Stimulated activated naive CD8-positive, alpha-beta T cell treated with anti-CD3 and anti-CD28 coated beads, Interleukin-15, amount 100 ng/mL, for 72 hours (primary cell): ENCODE data around the gene FBXL3.
A peak's percentile ranks its signal among the peaks of the same experiment; 100 is the strongest.
"Not testable (repeated sequence)": the region's sequence is repeated elsewhere in the genome, so short reads cannot be mapped to it uniquely, and the experiment has no call there.

Experiments used
- ATAC-seq: fragments of 150-1000 bp; cut with Tn5 transposase; 2 replicates; pipeline ENCODE4 v1.10.0; 2021; ENCODE audit warnings: mild to moderate bottlenecking, moderate library complexity
- DNase-seq, 2 donors: peaks; one replicate each; pipeline ENCODE4 v3.0.0; 2021 to 2022
- H3K27ac Mint-ChIP-seq, 2 donors: one replicate each; pipeline ENCODE4 v1.8.0; 2022; ENCODE audit warnings: mild to moderate bottlenecking in 2 of 2, mixed read lengths in 2 of 2, moderate library complexity in 2 of 2
- H3K27me3 Mint-ChIP-seq: one replicate; pipeline ENCODE4 v1.8.0; 2022; ENCODE audit warnings: mixed read lengths
- H3K4me1 Mint-ChIP-seq: one replicate; pipeline ENCODE4 v1.8.0; 2022; ENCODE audit warnings: mild to moderate bottlenecking, mixed read lengths
- H3K4me3 Mint-ChIP-seq, 2 donors: one replicate each; pipeline ENCODE4 v1.8.0; 2022; ENCODE audit warnings: mild to moderate bottlenecking in 2 of 2, mixed read lengths in 2 of 2, moderate library complexity in 1 of 2
- H3K9me3 Mint-ChIP-seq, 2 donors: one replicate each; pipeline ENCODE4 v1.8.0; 2022; ENCODE audit warnings: mixed read lengths in 2 of 2

Gene FBXL3

DNA sequence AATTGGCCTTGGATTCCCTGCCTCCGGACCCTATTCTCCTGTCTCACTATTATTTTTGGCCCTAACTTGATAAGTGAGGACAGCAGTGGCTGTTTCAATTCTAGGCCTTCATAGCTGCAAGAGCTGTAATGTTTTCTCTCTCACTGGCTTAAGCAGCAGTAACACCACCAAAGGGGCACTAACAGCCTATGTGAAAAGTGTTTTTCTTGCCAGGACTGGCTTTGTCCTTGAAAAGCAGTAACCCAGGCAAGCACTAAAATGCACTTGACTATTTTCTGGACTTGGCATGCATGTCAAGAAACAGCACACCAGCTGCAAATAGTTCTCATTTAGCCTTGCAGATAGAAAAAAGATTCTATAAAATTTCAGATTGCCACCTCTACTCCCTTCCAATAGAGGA is 9.3 kb upstream of the FBXL3 start:
- ATAC-seq (no peak), DNase-seq (no peak)
- Mint-ChIP-seq H3K4me1 (peaks cover 20% of the 10 kb centered on the region), H3K9me3 (no peaks in the 10 kb centered on the region), H3K4me3 (no peak overlapping the region), H3K27me3 (no peaks in the 10 kb centered on the region), H3K27ac (no peak overlapping the region)

- no peaks in the 10 kb centered on the region for H3K9me3 Mint-ChIP-seq
- no peak for ATAC-seq
- no peaks in the 10 kb centered on the region for H3K27me3 Mint-ChIP-seq
Observed at GRCh38 chr13:77034881-77035280, 7.9 kb upstream of the FBXL3 start.

DNA sequence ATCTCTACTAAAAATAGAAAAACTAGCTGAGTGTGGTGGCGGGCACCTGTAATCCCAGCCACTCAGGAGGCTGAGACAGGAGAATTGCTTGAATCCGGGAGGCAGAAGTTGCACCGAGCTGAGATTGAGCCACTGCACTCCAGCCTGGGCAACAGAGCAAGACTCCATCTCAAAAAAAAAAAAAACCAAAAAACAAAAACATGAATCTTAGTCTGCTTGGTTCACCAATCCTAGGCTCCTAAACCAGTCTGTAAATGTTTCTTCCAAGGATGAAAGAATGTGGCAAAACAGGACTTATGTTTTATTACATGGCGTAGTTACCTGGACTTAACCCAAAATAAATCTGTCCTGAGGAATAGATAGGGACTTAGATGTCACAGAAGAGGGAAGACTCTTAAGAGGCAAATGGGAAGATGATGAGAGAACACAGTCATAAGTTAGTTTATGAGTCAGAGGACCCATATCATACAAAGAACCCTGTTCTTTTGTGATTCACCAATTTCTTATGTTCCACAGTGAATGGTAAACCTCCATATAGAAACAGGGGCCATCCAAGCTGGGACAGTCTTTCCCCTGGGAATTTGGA is 6.9 kb upstream of the FBXL3 start:
- H3K9me3 Mint-ChIP-seq: no peaks in the 10 kb centered on the region
- ATAC-seq: peak; percentile 75
- no peak for DNase-seq
- peaks cover 29% of the 10 kb centered on the region for H3K4me1 Mint-ChIP-seq
- H3K27ac Mint-ChIP-seq: no peak overlapping the region
- H3K4me3 Mint-ChIP-seq: no peak overlapping the region
- H3K27me3 Mint-ChIP-seq: no peaks in the 10 kb centered on the region

More at GRCh38 chr13:77034881-77035280, 7.9 kb upstream of the FBXL3 start:
- DNase-seq: no peak
- Mint-ChIP-seq H3K27ac (no peak overlapping the region), H3K4me3 (no peak overlapping the region), H3K4me1 (peaks cover 29% of the 10 kb centered on the region)

DNA sequence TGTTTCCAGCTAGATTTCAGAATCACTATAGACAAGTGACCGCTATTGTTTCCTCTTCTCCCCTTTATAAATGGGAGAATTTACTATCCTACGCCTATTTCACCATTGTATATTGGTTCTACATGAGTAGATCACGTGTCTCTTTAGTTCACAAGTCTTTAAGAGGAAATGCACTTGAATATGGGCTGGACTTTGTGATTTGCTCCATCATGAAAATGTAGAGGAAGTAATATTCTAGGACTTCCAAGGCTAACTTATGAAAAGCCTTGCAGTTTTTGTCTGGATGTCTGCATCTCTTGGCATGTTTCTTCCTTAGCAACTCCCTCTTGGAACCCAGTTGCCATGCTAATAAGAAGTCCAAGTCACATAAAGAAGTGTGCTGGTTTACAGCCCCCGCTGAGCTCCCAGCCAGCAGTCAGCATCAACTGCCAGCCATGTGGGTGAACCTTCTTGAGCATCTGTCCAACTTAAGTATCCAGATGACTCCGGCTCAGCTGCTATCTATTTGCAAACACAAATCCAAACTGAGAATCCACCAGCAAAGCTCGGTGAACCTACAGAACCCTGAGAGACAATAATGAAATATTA is 4.8 kb upstream of the FBXL3 start:
- Mint-ChIP-seq H3K4me1 (peaks cover 46% of the 10 kb centered on the region), H3K4me3 (no peak overlapping the region), H3K27ac (peak overlapping the region in 1 of 2 donors; percentile 35), H3K27me3 (no peaks in the 10 kb centered on the region), H3K9me3 (no peaks in the 10 kb centered on the region)
- ATAC-seq: no peak
- DNase-seq: no peak

DNA sequence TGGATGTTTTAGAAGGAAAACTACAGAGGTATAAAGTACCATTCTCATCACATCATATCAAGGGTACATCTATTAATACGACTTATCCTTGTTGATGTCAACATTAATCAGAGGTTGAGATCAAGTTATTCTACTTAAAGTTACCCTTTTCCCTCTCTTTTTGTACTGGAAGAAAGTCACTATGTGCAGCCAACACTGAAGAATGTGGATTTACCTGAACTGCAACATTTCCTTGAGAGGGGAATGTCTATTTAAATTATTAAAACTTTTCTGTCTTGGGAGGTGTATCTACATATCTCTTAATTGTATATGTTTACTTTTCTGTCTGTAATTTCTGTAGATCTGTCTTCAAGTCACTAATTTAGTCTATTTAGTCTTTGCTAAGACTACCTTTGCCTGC is 2.5 kb upstream of the FBXL3 start:
- Mint-ChIP-seq H3K4me3 (no peak overlapping the region), H3K4me1 (peaks cover 48% of the 10 kb centered on the region), H3K27me3 (no peaks in the 10 kb centered on the region), H3K9me3 (no peaks in the 10 kb centered on the region), H3K27ac (no peak overlapping the region)
- ATAC-seq: no peak
- no peak for DNase-seq

DNA sequence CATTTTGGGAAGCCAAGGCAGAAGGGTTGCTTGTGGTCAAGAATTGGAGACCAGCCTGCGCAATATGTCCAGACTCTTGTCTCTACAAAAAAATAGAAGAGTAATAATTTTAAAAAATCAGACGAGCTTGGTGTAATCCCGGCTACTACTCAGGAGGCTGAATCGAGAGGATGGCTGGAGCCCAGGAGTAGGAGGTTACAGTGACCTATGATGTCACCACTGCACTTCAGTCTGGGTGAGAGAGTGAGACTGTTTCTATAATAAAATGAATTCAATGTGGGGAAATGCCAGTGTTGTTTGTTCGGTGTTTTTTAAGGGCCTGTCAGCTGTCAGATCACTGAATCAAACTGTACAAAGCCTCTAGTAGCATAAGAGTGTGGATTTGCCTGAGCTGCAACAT is 1.2 kb upstream of the FBXL3 start:
- Mint-ChIP-seq H3K9me3 (no peaks in the 10 kb centered on the region), H3K27ac (no peak overlapping the region), H3K27me3 (no peaks in the 10 kb centered on the region), H3K4me3 (peak overlapping the region; percentile 87 to 89), H3K4me1 (peaks cover 48% of the 10 kb centered on the region)
- no peak for ATAC-seq
- DNase-seq: no peak

DNA sequence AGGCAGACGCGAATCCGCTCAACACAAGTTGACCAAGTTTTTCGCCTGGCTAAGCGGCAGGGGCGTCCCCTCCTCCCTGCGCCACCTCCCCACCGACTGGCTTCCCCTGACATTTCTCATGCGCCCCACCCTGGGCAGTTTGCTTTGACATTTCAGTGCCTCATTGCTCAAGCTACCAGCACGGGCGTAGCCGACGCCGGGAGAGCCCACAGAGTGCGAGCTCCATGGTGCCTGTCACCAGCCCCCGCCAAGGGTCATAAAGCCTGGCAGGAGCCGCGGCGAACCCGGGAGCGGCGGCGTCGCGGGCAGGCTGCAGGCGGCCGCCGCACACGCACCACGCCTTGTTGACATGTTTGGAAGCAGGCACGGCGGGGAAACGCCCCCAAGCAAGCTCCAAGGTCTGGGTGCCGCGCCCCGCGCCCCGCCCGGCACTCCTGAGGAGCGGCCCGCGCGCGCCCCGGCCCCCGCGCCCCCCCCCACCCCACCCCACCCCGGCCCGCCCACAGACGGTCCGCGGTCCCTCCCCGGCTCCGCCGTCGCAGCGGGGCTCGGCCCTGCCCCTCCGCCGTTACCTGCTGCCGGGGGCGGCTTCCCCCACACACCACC is 601 bp downstream of the FBXL3 start:
- DNase-seq (peak; percentile 78 to 86), ATAC-seq (peak; percentile 77)
- peak overlapping the region; percentile 92 to 98 for H3K27ac Mint-ChIP-seq
- H3K27me3 Mint-ChIP-seq: no peaks in the 10 kb centered on the region
- peak overlapping the region; percentile 92 for H3K4me3 Mint-ChIP-seq
- peaks cover 61% of the 10 kb centered on the region for H3K4me1 Mint-ChIP-seq
- no peaks in the 10 kb centered on the region for H3K9me3 Mint-ChIP-seq

GRCh38 chr13:77022341-77022740 is 4.6 kb downstream of the FBXL3 start:
- Mint-ChIP-seq H3K27me3 (no peaks in the 10 kb centered on the region), H3K4me3 (peak overlapping the region; percentile 42 to 75), H3K4me1 (peaks cover 59% of the 10 kb centered on the region), H3K9me3 (no peaks in the 10 kb centered on the region), H3K27ac (peak overlapping the region in 1 of 2 donors; percentile 81)
- no peak for DNase-seq
- ATAC-seq: no peak

DNA sequence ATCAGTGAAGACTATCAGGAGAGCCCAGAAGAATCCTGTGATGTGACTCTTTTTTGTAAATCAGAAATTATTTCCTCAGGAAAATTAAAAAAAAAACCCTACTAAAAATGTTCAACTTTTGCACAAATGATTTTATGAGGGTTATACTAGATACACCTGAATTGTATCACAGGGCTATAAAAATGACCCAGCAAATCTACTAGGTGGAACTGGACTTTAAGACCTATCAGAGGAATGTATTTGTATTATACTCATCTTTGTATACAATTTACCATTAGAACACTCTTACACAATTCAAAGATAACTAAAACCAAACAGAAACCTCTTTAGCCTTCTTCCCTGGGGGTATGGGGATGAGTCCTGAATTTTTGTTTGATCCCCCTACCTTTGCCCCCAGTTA is 7.2 kb downstream of the FBXL3 start:
- Mint-ChIP-seq H3K4me3 (no peak overlapping the region), H3K9me3 (no peaks in the 10 kb centered on the region), H3K4me1 (peaks cover 55% of the 10 kb centered on the region), H3K27me3 (no peaks in the 10 kb centered on the region), H3K27ac (no peak overlapping the region)
- ATAC-seq (no peak), DNase-seq (no peak)

- DNase-seq (no peak), ATAC-seq (no peak)
- H3K4me3 Mint-ChIP-seq: no peak overlapping the region
- peaks cover 48% of the 10 kb centered on the region for H3K4me1 Mint-ChIP-seq
- no peaks in the 10 kb centered on the region for H3K9me3 Mint-ChIP-seq
- no peak overlapping the region for H3K27ac Mint-ChIP-seq
- H3K27me3 Mint-ChIP-seq: no peaks in the 10 kb centered on the region
Observed at GRCh38 chr13:77016888-77017623, 9.9 kb downstream of the FBXL3 start.

DNA sequence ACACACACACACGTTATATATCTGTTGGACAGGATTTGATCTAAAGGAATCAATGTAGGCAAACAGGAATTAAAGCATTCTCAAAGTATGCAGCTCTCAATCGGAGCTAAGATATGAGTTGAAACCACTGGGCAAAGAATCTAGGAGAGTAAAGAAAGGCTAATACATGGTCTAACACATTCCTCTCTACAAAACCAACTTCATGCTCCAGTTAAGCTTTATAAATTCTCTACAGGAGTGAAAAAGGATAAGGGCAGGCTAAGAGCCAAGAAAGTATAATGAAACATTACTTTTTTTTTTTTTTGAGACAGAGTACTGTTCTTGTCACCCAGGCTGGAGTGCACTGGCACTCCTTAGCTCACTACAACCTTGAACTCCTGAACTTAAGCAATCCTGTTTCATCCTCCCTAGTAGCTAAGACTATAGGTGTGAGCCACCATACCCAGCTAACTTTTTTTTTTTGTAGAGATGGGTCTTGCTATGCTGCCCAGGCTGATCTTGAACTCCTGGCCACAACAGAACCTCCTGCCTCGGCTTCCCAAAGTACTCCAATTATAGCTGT is 10.6 kb downstream of the FBXL3 start:
- H3K9me3 Mint-ChIP-seq: no peaks in the 10 kb centered on the region
- no peaks in the 10 kb centered on the region for H3K27me3 Mint-ChIP-seq
- peaks cover 44% of the 10 kb centered on the region for H3K4me1 Mint-ChIP-seq
- H3K27ac Mint-ChIP-seq: no peak overlapping the region
- H3K4me3 Mint-ChIP-seq: no peak overlapping the region
- DNase-seq (no peak), ATAC-seq (no peak)

DNA sequence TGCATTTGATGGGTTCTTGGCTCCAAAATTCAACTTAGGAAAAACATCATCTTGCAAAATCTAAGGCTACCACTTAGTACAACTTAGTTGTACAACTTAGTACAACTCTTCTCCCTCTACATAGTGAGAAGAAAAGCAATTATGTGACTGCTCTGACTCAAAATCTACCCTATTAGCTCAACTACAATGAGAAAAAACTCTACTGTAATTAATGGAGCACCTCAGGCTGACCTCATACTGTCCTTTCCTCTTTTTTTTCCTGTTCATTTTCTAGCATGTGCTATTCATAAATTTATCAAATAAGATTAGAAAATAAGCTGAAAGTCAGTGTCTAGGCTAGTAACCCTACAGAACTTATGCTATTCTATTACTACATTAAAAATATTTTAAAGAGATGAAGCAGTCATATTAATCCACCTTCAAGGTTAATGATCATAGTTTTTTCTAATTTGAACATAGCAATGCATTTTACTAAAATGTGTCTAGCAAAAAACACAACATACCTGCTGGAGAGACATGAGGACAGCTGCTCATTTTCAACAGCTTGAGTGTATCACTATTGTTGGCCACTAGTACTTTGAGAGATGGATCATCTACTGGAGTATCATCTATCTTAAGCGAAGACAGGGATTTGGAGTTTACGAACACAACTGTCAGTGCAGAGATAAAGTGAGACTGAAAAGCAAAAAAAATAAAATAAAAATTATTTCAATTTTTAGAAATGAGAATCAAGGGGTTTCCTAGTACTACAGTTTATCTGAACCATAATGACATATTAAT is 11.9 kb downstream of the FBXL3 start:
- Mint-ChIP-seq H3K4me3 (no peak overlapping the region), H3K9me3 (no peaks in the 10 kb centered on the region), H3K4me1 (peaks cover 33% of the 10 kb centered on the region), H3K27ac (no peak overlapping the region), H3K27me3 (no peaks in the 10 kb centered on the region)
- ATAC-seq: no peak
- no peak for DNase-seq

DNA sequence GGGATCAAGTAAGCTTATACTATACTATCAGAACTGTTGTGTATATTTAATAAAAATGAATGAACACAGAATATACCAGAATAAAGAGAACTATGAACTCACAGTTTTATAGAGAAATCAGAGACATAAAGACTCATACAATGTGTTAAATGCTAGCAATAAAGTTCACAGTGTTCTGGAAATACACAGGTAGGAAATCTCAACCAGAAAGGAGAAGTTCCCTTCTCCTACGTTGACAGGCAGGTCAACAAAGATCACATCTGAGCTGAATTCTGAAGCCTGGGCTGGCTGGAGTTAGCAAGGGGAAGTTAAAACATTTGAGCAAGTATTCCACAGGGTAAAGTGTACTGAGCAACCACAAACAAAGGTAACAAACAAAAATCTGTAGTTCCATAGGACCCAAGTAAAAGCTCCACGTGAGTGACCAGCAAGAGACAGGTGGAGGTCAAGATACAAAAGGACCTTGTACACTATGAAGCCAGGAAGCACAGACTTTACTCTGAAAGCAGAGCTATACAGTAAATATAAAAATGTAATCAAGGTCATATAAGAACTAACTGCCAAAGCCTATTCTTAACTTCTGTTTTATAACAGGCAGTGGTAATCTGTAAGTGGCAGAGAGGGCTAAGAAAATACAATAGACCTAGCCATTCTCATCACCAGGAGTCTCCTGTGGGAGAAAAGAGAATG is 13.0 kb downstream of the FBXL3 start:
- no peaks in the 10 kb centered on the region for H3K27me3 Mint-ChIP-seq
- DNase-seq (no peak), ATAC-seq (no peak)
- no peak overlapping the region for H3K4me3 Mint-ChIP-seq
- H3K9me3 Mint-ChIP-seq: no peaks in the 10 kb centered on the region
- H3K4me1 Mint-ChIP-seq: peaks cover 34% of the 10 kb centered on the region
- no peak overlapping the region for H3K27ac Mint-ChIP-seq

- not testable (repeated sequence) for H3K27me3 Mint-ChIP-seq, DNase-seq, ATAC-seq, H3K4me3 Mint-ChIP-seq, H3K27ac Mint-ChIP-seq, H3K9me3 Mint-ChIP-seq
- peaks cover 38% of the 10 kb centered on the region for H3K4me1 Mint-ChIP-seq
Observed at GRCh38 chr13:77009719-77010118, 17.2 kb downstream of the FBXL3 start.

DNA sequence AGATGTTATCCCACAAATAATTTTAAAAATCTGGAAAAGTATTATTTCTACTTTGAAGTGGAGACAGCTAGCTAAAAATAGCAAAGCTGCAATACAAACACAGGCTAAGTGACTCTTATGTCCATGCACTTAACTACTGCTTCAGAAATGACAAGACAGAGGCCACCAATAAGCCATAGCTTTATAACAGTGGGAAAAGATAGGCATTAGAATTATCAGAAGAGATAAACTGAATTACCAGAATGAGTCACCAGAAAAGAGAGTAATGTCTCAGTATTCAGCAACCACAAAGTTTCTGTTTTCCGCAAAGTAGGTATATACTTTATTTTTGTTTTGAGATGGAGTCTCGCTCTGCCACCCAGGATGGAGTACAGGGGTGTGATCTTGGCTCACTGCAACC is 17.9 kb downstream of the FBXL3 start:
- peaks cover 31% of the 10 kb centered on the region for H3K4me1 Mint-ChIP-seq
- no peaks in the 10 kb centered on the region for H3K27me3 Mint-ChIP-seq

More for the DNA sequence above, 17.9 kb downstream of the FBXL3 start:
- Mint-ChIP-seq H3K9me3 (no peaks in the 10 kb centered on the region), H3K4me3 (peak overlapping the region in 1 of 2 donors; percentile 17), H3K27ac (peak overlapping the region; percentile 46 to 54)
- DNase-seq (no peak), ATAC-seq (peak; percentile 95)
